ENCODE data around the gene RNF175.
"Not testable (repeated sequence)": the region's sequence is repeated elsewhere in the genome, so short reads cannot be mapped to it uniquely, and the experiment has no call there.

Gene RNF175

GRCh38 chr4:153669838-153670237, 90.0 kb downstream of the RNF175 start:
- DNase-seq, result no peak

- DNase-seq, result no peak
These were observed 91.2 kb downstream of the RNF175 start for GRCh38 chr4:153668647-153669046.

GRCh38 chr4:153666505-153666904, 93.3 kb downstream of the RNF175 start:
- DNase-seq, result not testable (repeated sequence)

GRCh38 chr4:153663667-153664066, 96.2 kb downstream of the RNF175 start:
- no peak for DNase-seq

- no peak for DNase-seq
These were observed 97.9 kb downstream of the RNF175 start for GRCh38 chr4:153661908-153662307.

- no peak for DNase-seq
These were observed 98.5 kb downstream of the RNF175 start for GRCh38 chr4:153661215-153661822.

Data from activated CD8-positive, alpha-beta memory T cell treated with anti-CD3 and anti-CD28 coated beads for 24 hours (primary cell).